ENCODE data around the gene PCK2. TPM values are rescaled to one million over a fixed set of nuclear protein-coding genes. Genes with fewer than 3 reads are reported as not detected.

Gene PCK2
- total and polyA plus RNA-seq, 2 of the 13 experiments (the other 11 are each of a cell fraction or from before 2014, with no cell fraction given): 129 to 272 TPM

DNA sequence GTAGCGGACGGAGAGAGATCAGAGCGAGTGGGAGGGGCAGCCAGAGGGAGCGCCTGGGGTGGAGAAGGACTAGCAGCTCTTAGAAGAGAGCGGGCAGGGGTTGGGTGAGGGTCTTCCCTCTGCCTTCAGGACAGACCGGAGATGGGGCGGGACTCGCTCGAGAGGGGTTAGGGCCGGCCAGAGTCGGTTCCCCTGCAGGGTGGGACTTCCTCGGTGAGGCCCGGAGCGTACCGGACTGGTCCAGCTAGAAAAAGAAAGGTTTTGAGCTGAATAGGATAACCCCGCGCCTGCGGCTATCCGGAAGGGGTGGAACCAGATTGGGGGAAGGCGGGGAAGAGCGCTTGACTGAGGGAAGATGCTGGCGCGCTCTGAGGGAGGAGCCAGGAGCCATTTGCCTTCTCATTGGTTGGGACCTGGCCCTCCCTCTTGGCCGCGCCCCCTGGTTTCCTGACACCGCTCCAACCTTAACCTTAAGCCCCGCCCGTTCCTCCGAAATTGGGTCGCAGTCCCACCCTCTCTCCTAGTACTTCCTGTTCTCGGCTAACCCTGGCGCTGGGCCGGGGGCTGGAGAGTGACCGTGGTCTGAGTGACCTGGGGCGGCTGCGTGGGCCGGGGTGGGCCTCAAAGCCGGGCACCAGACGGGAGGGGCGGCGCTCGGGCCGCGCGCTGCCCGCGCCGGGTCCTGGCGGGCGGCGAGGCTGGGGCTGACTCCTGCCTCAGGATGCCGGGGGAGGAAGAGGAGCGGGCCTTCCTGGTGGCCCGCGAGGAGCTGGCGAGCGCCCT lies 53.1 kb downstream of the PCK2 start, which contains the start of gene RNF31 (continued):
- TF ChIP-seq TARDBP (CRISPR knock-in tag; IDR thresholded peaks at IDR 0.05) (peak; percentile 46; the same call in 1 of the 2 replicates), ZBTB7B (CRISPR knock-in tag; IDR thresholded peaks at IDR 0.05) (no peak), ZNF317 (CRISPR knock-in tag; IDR thresholded peaks at IDR 0.05) (peak; percentile 93), RBAK (CRISPR knock-in tag; IDR thresholded peaks at IDR 0.05) (no peak), ZNF207 (IDR thresholded peaks at IDR 0.05; ENCODE audit: borderline replicate concordance) (no peak), MYNN (CRISPR knock-in tag; IDR thresholded peaks at IDR 0.05; ENCODE audit: low read depth) (peak; percentile 76; the same call in 1 of the 2 replicates), ZNF772 (CRISPR knock-in tag; IDR thresholded peaks at IDR 0.05) (peak; percentile 21; the same call in 1 of the 2 replicates), ZNF274 (CRISPR knock-in tag; IDR thresholded peaks at IDR 0.05) (peak; percentile 19), GTF3A (CRISPR knock-in tag; conservative IDR thresholded peaks at IDR 0.05) (no peak; the same call in 1 of the 2 replicates), RBM22 (optimal IDR thresholded peaks at IDR 0.05; ENCODE audit: low read length) (peak; percentile 74), PRMT3 (CRISPR knock-in tag; IDR thresholded peaks at IDR 0.05; ENCODE audit: borderline replicate concordance, low read depth) (no peak), ADNP (CRISPR knock-in tag; IDR thresholded peaks at IDR 0.05) (no peak), ZNF790 (CRISPR knock-in tag; IDR thresholded peaks at IDR 0.05; ENCODE audit: borderline replicate concordance) (no peak), ATF1 (CRISPR knock-in tag; IDR thresholded peaks at IDR 0.05) (no peak), SCMH1 (CRISPR knock-in tag; IDR thresholded peaks at IDR 0.05; ENCODE audit: borderline replicate concordance) (no peak), TAF1 (CRISPR knock-in tag; IDR thresholded peaks at IDR 0.05) (peak; percentile 75), SMYD3 (CRISPR knock-in tag; IDR thresholded peaks at IDR 0.05) (peak; percentile 19; the same call in 1 of the 2 replicates), ZBTB7A (CRISPR knock-in tag; IDR thresholded peaks at IDR 0.05) (no peak), SAFB2 (CRISPR knock-in tag; IDR thresholded peaks at IDR 0.05; ENCODE audit: borderline replicate concordance, low read depth) (no peak; the same call in 1 of the 2 replicates), MAFK (conservative IDR thresholded peaks at IDR 0.05 in 1 of 2, IDR thresholded peaks at IDR 0.05 in 1 of 2; ENCODE audit: low read length in 2 of 2) (no peak), ZMYM4 (CRISPR knock-in tag; IDR thresholded peaks at IDR 0.05) (no peak)
- TF ChIP-seq, protein P1, sequence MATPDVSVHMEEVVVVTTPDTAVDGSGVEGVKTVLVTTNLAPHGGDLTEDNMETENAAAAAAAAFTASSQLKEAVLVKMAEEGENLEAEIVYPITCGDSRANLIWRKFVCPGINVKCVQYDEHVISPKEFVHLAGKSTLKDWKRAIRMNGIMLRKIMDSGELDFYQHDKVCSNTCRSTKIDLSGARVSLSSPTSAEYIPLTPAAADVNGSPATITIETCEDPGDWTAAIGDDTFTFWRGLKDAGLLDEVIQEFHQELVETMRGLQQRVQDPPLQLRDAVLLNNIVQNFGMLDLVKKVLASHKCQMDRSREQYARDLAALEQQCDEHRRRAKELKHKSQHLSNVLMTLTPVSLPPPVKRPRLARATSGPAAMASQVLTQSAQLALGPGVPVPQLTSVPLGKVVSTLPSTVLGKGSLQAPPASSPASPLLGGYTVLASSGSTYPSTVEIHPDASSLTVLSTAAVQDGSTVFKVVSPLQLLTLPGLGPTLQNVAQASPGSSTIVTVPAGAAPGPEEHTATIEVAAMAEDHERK (CRISPR knock-in tag; IDR thresholded peaks at IDR 0.05; ENCODE audit: low read depth): peak; percentile 57; the same call in 1 of the 2 replicates
- TF ChIP-seq, protein P2, sequence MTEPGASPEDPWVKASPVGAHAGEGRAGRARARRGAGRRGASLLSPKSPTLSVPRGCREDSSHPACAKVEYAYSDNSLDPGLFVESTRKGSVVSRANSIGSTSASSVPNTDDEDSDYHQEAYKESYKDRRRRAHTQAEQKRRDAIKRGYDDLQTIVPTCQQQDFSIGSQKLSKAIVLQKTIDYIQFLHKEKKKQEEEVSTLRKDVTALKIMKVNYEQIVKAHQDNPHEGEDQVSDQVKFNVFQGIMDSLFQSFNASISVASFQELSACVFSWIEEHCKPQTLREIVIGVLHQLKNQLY (CRISPR knock-in tag; IDR thresholded peaks at IDR 0.05): no peak; the same call in none of the 2 replicates
- TF ChIP-seq, protein P3, sequence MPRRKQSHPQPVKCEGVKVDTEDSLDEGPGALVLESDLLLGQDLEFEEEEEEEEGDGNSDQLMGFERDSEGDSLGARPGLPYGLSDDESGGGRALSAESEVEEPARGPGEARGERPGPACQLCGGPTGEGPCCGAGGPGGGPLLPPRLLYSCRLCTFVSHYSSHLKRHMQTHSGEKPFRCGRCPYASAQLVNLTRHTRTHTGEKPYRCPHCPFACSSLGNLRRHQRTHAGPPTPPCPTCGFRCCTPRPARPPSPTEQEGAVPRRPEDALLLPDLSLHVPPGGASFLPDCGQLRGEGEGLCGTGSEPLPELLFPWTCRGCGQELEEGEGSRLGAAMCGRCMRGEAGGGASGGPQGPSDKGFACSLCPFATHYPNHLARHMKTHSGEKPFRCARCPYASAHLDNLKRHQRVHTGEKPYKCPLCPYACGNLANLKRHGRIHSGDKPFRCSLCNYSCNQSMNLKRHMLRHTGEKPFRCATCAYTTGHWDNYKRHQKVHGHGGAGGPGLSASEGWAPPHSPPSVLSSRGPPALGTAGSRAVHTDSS (CRISPR knock-in tag; conservative IDR thresholded peaks at IDR 0.05): peak; percentile 88; the same call in 1 of the 2 replicates
- TF ChIP-seq, protein P4, sequence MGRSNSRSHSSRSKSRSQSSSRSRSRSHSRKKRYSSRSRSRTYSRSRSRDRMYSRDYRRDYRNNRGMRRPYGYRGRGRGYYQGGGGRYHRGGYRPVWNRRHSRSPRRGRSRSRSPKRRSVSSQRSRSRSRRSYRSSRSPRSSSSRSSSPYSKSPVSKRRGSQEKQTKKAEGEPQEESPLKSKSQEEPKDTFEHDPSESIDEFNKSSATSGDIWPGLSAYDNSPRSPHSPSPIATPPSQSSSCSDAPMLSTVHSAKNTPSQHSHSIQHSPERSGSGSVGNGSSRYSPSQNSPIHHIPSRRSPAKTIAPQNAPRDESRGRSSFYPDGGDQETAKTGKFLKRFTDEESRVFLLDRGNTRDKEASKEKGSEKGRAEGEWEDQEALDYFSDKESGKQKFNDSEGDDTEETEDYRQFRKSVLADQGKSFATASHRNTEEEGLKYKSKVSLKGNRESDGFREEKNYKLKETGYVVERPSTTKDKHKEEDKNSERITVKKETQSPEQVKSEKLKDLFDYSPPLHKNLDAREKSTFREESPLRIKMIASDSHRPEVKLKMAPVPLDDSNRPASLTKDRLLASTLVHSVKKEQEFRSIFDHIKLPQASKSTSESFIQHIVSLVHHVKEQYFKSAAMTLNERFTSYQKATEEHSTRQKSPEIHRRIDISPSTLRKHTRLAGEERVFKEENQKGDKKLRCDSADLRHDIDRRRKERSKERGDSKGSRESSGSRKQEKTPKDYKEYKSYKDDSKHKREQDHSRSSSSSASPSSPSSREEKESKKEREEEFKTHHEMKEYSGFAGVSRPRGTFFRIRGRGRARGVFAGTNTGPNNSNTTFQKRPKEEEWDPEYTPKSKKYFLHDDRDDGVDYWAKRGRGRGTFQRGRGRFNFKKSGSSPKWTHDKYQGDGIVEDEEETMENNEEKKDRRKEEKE (IDR thresholded peaks at IDR 0.05): no peak
